Coronary artery (tissue), 2 donors: Measurements from ENCODE around the gene L3MBTL3.
"Not testable (repeated sequence)": the region's sequence is repeated elsewhere in the genome, so short reads cannot be mapped to it uniquely, and the experiment has no call there.

ENCODE experiments used
- DNase-seq: peaks from one replicate; pipeline ENCODE4 v3.0.0-alpha.2; 2017; ENCODE audit warnings: low spot score
- H3K27ac ChIP-seq, 2 donors: fragments of 200-600 bp; sonication (generic); one replicate each; pipeline ENCODE4 v1.5.1; 2016 to 2019
- H3K4me3 ChIP-seq: fragments of 200-600 bp; sonication (generic); 2 replicates; pipeline ENCODE4 v1.5.1; 2016; ENCODE audit warnings: mild to moderate bottlenecking, moderate library complexity
- TF ChIP-seq, protein P1 (sequence below): fragments of 200-600 bp; sonication (generic); IDR thresholded peaks from one replicate; pipeline ENCODE4 v1.5.1; 2019; ENCODE audit warnings: antibody characterized with exemption

L3MBTL3 gene

DNA sequence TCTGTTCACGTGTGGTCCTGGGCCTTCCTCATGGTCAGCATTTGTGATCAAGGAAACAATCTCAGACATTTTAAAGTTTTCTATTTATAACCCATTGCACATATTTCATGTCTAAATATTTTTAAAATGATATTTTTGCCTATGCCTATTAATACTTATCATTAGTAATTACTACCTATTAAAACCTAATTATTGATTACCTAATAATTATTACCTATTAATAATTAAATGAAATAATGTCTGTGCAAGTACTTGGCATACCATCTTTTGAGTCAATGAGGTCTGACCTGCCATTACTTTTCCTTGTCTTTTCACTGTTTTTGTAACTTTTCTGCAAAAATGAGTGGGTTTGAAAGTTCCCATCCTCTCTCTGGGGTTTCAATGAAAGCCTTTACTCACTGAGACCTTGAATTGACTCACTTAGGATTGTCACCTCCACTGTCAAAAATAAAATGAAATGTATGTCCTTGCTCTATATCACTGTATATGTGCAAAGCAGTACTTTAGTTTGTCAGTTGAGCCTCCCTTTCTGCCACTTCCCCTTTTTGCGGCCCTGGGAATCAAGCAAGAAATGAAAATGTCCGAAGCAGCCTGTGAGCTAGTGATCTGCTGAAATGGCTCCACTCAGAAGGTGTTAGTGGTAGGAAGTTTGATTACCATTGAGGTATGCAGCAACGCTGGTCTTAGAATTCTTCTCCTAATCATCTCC is 87.8 kb downstream of the L3MBTL3 start:
- Histone ChIP-seq H3K27ac (no peak overlapping the region), H3K4me3 (no peak overlapping the region)
- TF ChIP-seq, protein P1, sequence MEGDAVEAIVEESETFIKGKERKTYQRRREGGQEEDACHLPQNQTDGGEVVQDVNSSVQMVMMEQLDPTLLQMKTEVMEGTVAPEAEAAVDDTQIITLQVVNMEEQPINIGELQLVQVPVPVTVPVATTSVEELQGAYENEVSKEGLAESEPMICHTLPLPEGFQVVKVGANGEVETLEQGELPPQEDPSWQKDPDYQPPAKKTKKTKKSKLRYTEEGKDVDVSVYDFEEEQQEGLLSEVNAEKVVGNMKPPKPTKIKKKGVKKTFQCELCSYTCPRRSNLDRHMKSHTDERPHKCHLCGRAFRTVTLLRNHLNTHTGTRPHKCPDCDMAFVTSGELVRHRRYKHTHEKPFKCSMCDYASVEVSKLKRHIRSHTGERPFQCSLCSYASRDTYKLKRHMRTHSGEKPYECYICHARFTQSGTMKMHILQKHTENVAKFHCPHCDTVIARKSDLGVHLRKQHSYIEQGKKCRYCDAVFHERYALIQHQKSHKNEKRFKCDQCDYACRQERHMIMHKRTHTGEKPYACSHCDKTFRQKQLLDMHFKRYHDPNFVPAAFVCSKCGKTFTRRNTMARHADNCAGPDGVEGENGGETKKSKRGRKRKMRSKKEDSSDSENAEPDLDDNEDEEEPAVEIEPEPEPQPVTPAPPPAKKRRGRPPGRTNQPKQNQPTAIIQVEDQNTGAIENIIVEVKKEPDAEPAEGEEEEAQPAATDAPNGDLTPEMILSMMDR, result no peak
- no peak for DNase-seq

DNA sequence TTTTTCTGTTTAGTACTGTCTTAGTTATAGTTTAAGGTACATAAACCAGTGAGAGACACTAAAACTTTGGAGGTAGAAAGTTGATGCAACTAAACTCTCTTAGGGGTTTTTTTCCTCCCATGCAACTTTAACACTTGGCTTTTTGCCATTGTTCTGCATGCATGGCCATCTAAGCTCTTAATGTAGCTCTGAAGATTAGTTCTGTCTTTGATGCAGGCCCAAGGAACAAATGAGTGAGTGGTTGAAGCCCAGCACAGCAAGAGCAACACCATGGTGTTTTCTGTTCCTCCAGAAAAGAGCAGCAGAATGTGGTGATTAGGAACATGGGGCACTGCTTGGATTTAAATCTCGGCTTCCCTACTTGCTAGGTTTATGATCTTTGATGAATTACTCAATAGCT is 89.3 kb downstream of the L3MBTL3 start:
- TF ChIP-seq, protein P1, result no peak
- no peak for DNase-seq
- H3K4me3 ChIP-seq, result no peak overlapping the region
- no peak overlapping the region for H3K27ac ChIP-seq

DNA sequence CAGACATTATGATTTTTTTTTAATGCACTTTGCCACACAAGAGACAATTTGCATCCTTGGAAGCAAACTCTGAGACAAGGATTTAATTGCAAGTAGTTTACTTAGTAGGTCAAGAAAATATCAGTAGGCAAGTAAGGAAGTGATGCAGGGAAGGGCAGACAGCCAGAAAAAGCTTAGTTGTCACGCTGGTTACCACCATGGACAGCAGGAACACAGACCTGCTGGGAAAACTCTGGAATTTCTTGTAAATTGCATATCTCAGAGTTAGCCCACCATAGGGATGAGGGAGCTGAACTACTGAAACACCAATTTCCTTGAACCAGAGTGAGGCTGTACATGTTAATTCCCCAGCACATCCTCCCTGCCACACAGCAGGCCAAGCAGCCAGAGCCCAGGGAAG is 92.7 kb downstream of the L3MBTL3 start:
- TF ChIP-seq, protein P1, result no peak
- H3K27ac ChIP-seq, result no peak overlapping the region
- H3K4me3 ChIP-seq, result no peak overlapping the region
- no peak for DNase-seq

DNA sequence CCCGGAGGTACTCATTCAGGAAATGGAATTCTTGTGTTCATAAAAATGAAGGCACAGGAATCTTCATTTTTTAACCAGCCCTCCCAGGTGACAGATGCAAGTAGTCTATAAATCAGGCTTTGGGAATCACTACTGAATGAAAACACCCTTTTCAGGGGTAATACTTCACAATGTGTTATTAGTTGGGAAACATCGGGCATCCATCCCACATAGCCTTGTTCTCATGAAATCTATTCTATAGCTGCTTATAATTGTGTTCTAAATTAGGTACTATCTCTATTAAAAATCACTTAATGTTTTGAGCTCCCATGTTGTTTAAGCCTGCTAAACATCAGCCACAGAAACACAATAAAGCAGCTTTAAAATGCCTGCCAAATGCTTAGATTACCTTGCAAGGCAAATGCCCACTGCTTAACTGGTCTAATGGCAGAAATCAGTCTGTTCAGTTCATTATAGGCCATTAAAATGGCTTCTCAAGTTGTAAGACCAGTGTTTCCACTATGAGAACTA is 94.9 kb downstream of the L3MBTL3 start:
- no peak for DNase-seq
- TF ChIP-seq, protein P1, result no peak
- H3K27ac ChIP-seq, result no peak overlapping the region
- no peak overlapping the region for H3K4me3 ChIP-seq

DNA sequence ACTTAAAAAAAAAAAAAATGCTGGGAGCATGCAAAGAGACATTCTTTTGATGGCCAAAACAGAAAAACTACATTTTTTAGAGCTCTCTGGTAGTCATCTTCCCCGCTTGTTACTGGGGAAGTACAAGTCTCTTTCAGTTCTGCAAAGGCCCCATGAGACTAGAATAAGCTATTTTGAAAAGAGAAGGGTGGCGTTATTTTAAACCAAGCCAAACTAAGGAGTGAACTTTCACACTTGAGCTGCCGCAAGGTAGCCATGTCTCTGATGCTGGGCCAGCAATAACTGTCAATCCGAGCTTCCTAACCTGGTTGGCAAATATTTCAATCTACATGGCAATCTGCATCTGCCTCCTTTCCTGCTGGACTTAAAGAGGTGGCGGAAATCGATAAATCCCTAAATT is 96.7 kb downstream of the L3MBTL3 start:
- TF ChIP-seq, protein P1, result no peak
- DNase-seq, result no peak
- H3K4me3 ChIP-seq, result no peak overlapping the region
- no peak overlapping the region for H3K27ac ChIP-seq

DNA sequence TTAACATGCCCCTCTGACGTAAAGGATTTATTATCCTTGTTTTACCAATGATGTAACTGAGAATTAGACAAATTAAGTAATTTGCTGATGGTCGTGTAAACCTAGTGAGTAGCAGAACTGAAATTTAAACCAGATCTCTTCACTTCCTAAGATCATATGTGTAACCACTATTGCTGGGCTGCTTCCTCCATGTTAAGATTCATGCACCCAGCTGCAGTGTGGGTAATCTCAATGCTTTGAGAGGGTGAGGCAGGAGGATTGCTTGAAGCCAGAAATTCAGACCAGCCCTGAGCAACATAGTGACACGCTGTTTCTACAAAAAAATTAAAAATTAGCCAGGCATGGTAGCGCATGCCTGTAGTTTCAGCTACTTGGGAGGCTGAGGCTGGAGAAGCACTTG is 97.9 kb downstream of the L3MBTL3 start:
- H3K27ac ChIP-seq, result no peak overlapping the region
- TF ChIP-seq, protein P1, result no peak
- H3K4me3 ChIP-seq, result no peak overlapping the region
- DNase-seq, result no peak

DNA sequence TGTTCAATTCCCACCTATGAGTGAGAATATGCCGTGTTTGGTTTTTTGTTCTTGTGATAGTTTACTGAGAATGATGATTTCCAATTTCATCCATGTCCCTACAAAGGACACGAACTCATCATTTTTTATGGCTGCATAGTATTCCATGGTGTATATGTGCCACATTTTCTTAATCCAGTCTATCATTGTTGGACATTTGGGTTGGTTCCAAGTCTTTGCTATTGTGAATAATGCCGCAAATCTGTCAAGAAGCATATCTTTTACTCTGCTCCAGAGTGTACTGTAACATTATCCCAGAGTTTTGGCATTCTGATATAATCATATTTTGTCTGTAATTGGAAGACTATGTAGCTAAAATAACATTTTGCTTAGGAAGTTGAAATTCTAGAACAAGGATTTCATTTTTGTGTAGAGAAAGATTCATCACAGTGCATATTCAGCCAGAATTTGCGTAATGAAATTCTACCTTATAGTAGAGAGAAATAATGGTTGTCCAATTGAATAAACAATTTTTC is 98.9 kb downstream of the L3MBTL3 start:
- not testable (repeated sequence) for DNase-seq, H3K27ac ChIP-seq, H3K4me3 ChIP-seq
